Fibroblast of the conjunctiva (primary cell): Measurements from ENCODE around the gene TMEM135.

Source experiments
- DNase-seq: peaks from one replicate; pipeline ENCODE4 v3.0.0-alpha.2; 2010; ENCODE audit warnings: low read depth

The TMEM135 gene

GRCh38 chr11:87306262-87306851 lies 268.6 kb downstream of the TMEM135 start:
- DNase-seq, result no peak

DNA sequence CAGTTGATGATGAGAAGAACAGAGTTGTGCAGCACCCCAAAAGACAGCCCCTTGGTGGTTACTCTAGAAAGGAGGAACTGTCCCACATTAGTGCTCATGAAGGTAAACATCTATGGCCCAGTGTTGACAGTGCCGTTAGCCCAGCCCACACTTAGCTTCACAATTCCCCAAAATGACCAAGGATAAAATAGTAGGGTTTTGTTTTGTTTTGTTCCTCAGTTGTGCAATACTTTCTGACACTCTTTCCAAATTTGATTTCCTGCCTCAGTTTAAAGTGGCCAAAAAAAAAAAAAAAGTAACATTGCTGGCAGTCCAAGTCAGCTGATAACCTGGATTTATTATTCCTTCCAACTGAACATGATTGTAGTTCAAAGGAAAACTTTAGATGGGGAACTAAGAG lies 269.4 kb downstream of the TMEM135 start:
- no peak for DNase-seq

GRCh38 chr11:87315229-87315628 lies 277.5 kb downstream of the TMEM135 start:
- no peak for DNase-seq

DNA sequence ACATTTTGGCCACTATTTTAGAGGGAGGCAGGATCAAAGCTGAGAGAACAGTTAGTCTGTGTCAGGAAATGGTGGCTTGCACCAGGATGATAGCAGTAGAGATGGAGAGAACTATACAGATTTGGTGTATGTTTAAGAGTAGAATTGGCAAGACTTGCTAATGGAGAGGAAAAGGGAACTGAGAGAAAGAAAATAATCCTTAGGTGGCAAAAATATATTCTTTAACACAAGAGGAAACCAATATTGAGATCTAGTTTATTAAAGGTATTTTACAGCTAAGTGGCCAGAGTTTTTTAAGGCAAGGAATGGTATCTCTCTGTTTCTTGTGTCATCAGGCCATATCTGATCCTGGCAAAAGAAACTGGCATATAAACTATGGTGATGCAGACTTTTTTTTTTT lies 278.8 kb downstream of the TMEM135 start:
- DNase-seq, result no peak

DNA sequence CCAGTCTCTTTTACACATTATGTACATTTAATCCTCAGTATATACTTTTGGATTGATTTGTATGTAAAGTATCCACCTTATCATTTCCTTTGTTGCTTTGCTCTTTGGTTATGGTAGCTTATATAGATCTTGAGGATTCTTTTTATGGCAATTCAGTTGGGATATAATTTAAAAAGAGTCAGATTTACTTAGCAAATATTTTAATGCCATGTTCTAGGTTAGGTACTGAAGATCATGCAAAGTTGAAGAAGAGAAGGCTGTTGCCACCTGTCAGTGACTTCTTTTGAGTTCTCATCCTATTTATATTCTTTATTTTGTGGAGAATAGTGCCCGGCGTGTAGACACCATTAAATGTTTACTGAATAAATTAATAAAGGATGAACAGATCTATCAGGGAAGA lies 279.7 kb downstream of the TMEM135 start:
- DNase-seq, result no peak

DNA sequence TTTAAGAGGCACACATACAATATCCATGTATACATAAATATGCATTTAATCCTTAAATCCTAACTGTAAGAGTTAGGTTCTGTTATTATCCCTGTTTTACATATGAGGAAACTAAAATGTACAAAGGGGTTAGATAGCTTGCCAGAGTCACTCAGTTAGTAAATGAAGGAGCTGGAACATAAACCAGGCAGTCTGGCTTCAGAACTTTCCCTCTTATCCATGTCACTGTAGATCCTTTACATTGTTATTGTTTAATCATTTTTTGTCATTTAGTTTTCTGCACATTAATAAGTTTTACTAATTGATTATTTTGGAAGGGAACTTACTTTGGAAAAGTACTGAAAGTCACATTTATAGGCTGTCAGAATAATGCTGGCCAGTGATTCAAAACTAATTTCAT lies 282.4 kb downstream of the TMEM135 start:
- no peak for DNase-seq

DNA sequence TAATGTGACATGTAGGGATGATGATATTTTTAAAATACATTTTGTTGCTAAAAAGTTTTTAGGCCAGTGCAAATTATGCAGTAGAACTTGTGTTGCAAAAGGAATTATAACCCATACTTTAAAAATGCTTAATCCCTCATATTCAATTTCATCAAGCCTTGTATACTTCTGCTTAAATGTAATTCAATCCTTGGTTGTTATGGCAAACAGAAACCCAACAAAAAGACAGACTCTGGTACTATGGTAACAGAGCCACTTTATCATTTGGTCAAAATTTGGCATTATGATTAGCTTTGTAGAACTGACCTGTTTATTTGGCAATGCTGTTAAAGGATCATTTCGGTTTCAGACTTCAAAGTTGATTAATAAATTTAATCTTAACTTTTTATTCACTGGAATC lies 284.8 kb downstream of the TMEM135 start:
- DNase-seq, result no peak

DNA sequence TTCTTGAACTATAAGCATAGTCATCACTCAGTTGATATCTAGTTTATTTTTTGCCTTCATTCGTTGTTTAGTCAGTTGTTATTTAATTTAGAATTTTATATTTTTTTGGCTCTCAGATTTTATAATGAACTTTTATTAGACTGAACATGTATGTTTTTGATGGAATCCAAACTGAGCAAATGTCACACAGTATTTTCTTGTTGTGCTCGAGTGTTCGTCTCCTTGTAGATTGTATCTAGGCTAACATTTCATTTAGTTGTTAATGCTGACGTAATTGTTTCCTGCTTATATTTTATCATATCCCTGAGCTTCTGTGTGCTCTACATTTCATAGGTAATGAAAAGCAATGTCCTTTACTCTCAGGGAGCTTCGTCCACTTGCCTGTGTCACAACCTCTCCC lies 286.2 kb downstream of the TMEM135 start:
- DNase-seq, result no peak

DNA sequence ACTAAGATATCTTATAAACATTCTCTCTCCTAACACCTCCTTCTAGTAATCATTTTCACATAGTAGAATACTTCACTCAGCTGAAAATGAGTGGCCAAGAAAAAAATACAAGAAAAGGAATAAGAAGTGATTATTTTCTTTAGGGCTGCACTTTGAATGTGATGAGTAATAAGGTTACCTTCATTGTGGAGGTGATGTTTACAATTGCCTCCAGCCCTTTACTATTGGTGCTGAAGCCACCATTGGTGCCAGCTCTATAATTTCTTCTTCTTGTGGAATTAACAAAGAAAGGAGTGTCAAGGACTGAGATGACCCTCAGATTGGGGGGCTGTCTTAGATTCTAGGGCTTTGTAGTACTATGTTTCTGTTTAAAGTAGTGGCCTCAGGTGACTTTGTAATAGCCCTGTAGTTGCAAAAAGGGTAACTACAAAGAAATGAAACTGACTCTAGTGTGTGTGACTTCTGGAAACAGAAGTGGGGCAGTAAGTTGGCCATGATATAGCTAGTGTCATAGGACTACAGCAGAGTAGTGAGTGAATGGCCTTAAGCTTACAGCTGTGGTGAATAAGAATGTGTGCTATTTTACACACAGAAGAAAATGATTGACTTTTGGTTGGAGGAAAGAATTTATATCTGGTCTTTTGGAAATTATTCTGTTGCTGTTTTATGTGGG lies 287.2 kb downstream of the TMEM135 start:
- DNase-seq, result no peak

- DNase-seq, result no peak
Observed at GRCh38 chr11:87325490-87325872, 287.7 kb downstream of the TMEM135 start.

DNA sequence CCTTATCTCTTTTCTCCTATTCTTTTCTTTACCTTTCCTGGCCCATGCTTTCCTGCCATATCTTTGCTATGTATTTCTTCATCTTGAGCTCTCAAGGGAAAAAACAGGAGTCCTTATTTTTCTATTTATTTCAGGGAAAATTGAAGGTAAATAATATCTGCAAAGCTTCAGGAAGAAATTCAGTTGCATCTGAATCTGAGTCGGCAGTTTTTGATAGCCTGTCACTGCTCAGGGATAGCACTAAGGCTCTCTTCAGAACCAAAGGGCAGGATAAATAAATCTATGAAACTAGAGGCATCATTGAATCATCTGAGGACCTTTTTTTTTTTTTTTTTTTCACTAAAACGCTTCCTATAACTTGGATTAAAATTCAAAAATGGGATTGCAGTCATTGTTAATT lies 288.9 kb downstream of the TMEM135 start:
- DNase-seq, result no peak

DNA sequence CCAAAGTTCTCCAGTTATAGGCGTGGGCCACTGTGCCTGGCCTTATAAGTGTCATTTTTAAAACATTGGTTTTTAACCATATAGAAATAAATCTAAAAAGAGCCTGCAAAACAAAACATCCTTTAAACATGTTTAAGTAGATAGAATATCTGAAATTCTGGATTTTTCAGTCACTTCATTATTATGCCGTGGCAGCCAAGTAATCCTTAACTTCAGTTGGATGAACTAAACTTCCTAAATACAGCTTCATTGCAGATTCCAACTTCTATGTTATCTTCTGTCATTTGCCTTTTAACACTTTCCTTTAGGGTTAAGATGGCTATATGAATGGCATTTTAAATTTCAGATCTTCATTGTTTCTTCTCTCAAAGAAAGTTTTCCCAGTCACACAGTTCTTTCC lies 291.4 kb downstream of the TMEM135 start:
- no peak for DNase-seq

- DNase-seq, result no peak
Observed at GRCh38 chr11:87330187-87330601, 292.5 kb downstream of the TMEM135 start.

DNA sequence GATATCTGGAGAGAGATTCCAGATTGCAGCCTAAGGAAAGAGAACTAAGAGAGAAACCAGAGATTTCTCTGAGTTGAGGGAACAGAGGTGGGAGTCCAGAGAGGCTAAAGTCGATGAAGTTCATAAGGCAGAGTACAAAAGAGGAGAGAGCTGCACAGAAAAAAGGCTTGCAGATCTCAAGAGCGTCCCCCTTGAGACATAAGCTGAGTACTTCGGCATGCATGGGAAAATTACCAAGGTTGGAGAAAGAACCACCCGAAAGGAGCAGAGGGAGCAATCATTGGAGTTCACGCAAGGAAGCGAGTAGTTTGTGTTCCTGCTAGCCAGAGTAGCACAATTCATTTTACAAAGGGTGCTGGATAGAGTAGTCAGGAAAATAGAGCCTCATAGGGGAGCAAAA lies 293.5 kb downstream of the TMEM135 start:
- no peak for DNase-seq

DNA sequence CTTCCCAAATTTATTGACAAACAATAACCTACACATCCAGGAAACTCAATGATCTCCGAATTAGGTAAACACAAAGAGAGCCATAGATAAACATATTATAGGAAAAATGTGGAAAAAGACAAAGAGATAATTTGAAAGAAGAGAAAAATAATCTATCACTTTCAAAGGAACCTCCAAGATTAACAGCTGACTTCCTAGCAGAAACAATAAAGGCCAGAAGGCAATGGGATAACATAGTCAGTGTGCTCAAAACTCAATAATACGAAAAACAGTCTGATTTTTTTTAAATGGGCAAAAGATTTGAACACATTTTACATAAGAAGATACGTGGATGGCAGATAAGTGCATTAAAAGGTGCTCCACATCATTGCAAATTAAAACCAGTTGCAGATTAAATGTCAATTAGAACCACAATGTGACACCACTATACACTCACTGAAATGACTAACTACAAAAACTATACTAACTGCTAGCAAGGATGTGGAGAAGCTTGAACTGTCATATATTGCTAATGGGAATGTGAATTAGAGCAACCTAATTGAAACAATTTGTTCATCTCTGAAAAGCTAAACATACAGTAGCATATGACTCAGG lies 300.4 kb downstream of the TMEM135 start:
- DNase-seq, result no peak

GRCh38 chr11:87339416-87339815 lies 301.7 kb downstream of the TMEM135 start:
- no peak for DNase-seq

DNA sequence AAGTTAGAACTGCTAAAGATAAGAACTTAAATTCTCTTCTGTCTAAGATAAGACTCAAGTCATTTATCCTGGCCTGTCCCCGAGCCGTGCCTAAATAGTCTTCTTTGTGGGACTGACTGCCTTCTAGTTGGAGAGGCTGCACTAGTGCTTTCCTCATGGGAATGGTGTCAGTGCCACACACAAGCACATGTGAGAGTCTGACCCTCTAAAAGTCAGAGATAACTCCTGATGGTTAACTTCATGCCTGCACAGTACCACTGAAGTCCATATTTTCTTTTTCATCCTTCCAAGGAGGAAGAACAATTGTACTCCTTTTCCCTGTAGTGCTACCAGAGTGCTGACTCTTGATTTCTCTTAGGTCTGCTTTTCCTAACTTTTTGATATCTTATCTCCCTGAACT lies 309.7 kb downstream of the TMEM135 start:
- DNase-seq, result no peak

DNA sequence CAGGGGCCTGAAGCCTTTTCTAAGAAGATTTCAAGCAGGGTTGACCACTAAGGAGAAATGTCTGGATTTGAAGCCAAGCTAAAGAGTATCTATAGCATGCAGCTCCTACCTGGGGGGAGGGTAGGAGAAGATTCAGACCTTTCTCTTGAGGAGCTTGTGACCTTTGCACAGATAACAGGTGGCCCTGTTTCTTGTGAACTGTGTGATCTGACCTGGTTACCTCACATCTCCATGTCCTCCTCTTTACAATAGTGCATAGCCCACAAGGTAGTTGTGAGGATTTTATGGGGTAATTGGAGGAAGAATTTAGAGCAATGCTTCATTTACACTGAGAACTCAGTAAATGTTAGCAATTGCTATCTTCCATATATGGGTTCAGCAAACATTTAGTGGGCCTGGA lies 310.1 kb downstream of the TMEM135 start:
- DNase-seq, result no peak

DNA sequence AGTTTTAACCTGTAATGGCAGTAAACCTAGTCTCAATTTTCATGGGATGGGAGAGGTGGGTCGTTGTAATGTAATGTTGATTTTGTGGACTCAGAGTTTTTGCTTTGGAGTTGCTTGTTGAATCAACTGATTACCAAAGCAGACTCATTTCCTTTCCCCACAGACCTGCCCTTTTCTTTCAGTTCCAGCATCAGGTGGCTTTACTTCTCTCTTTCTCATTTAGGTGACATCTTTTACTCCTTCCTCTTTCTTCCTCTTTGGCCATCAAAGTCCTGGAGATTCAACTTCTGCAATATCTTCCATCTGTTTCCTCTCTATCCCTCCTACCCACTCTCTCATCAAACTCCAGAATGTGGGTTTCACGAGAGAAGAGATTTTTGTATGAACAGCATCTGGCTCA lies 313.9 kb downstream of the TMEM135 start:
- no peak for DNase-seq

- peak; percentile 55 for DNase-seq
Observed at GRCh38 chr11:87352759-87353707, 315.3 kb downstream of the TMEM135 start.

GRCh38 chr11:87353771-87354345 lies 316.1 kb downstream of the TMEM135 start:
- DNase-seq, result no peak

DNA sequence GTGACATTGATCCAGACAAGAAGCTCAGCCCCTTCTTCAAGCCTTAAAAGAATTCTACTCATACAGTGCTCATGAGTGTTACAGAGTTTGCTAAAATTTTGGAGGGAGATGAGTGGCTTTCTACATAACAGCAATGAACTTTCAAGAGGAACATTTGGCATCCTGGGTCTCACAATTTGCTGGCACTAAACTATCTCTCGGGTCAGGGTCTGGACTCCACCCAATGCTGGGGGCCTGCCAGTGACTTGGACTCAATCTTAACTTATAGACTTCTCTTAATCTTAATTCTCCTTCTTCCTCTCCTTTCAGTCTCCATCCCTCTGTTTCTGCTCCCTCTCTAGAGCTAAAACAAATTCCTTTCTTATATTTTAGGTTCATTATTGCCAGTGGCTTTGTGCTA lies 317.9 kb downstream of the TMEM135 start:
- DNase-seq, result no peak
